ENCODE measurements around the gene RB1. TPM values are rescaled to one million over a fixed set of nuclear protein-coding genes. Genes with fewer than 3 reads are reported as not detected.

RB1 gene
- total RNA-seq, 1 experiment from 2014 or later, result 36.7 TPM

DNA sequence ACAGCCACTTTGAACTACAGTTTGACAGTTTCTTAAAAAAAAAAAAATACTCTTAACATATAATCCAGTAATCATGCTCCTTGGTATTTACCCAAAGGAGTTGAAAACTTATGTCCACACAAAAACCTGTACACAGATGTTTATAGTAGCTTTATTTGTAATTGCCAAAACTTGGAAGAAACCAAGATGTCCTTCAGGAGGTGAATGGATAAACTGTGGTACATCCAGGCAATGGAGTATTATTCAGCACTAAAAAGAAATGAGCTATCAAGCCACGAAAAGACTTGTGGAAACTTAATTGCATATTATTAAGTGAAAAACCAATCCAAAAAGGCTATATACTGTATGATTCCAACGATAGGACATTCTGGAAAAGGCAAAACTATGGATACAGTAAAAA, 184.4 kb downstream of the RB1 start:
- Histone ChIP-seq H3K79me2 (ENCODE audit: insufficient read depth, low read length) (no peaks in the 10 kb centered on the region), H3K9me2 (ENCODE audit: insufficient read depth) (no peaks in the 10 kb centered on the region), H2AFZ (ENCODE audit: low read depth, low read length, poor library complexity, severe bottlenecking) (no peak overlapping the region), H3K27ac (ENCODE audit: low read depth, low read length) (no peak overlapping the region), H3K4me3 (replicated peaks in 1 of 2; ENCODE audit: low read depth in 1 of 2, low read length in 2 of 2) (no peak overlapping the region), H3K4me1 (ENCODE audit: control insufficient read depth in 1 of 2, insufficient read depth in 2 of 2, low read length in 2 of 2) (no peaks in the 10 kb centered on the region), H4K20me1 (ENCODE audit: insufficient read depth) (no peaks in the 10 kb centered on the region), H3K9me3 (ENCODE audit: control insufficient read depth in 1 of 2, insufficient read depth in 1 of 2, low read depth in 1 of 2, low read length in 2 of 2) (no peaks in the 10 kb centered on the region), H3K36me3 (ENCODE audit: control insufficient read depth in 1 of 2, insufficient read depth in 2 of 2, low read length in 2 of 2) (no peaks in the 10 kb centered on the region), H3K9ac (ENCODE audit: low read length) (no peak overlapping the region), H3K27me3 (ENCODE audit: insufficient read depth, low read length) (no peaks in the 10 kb centered on the region), H3K4me2 (ENCODE audit: low read length) (no peak overlapping the region)
- RAD21 ChIA-PET (ENCODE audit: low non-redundant PET in 1 of 2, low total read pairs in 2 of 2, uncharacterized antibody in 2 of 2, unreplicated experiment in 2 of 2), result no interaction called here
- POLR2A ChIA-PET, result no interaction called here
- intact Hi-C loops (cut with micrococcal nuclease), result no loop called here
- ATAC-seq (no peak), DNase-seq (ENCODE audit: low read depth, low spot score) (no peak)
- TF ChIP-seq POLR2A (IDR thresholded peaks at IDR 0.05; ENCODE audit: borderline replicate concordance, extremely low read depth, insufficient read depth, insufficient read length) (no peak), JUND (IDR thresholded peaks at IDR 0.05) (no peak), TCF7L2 (IDR thresholded peaks at IDR 0.05; ENCODE audit: borderline replicate concordance, extremely low read depth, insufficient read depth, insufficient read length) (no peak), ZNF274 (IDR thresholded peaks at IDR 0.05; ENCODE audit: low read depth, low read length) (no peak), SRF (IDR thresholded peaks at IDR 0.05; ENCODE audit: low read depth) (no peak), ZFX (IDR thresholded peaks at IDR 0.05) (no peak), FOSL1 (IDR thresholded peaks at IDR 0.05; ENCODE audit: low read depth) (no peak), POLR2AphosphoS5 (IDR thresholded peaks at IDR 0.05; ENCODE audit: low read depth, low read length) (no peak)
- TF ChIP-seq, protein P1, sequence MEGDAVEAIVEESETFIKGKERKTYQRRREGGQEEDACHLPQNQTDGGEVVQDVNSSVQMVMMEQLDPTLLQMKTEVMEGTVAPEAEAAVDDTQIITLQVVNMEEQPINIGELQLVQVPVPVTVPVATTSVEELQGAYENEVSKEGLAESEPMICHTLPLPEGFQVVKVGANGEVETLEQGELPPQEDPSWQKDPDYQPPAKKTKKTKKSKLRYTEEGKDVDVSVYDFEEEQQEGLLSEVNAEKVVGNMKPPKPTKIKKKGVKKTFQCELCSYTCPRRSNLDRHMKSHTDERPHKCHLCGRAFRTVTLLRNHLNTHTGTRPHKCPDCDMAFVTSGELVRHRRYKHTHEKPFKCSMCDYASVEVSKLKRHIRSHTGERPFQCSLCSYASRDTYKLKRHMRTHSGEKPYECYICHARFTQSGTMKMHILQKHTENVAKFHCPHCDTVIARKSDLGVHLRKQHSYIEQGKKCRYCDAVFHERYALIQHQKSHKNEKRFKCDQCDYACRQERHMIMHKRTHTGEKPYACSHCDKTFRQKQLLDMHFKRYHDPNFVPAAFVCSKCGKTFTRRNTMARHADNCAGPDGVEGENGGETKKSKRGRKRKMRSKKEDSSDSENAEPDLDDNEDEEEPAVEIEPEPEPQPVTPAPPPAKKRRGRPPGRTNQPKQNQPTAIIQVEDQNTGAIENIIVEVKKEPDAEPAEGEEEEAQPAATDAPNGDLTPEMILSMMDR (IDR thresholded peaks at IDR 0.05 in 2 of 3, conservative IDR thresholded peaks at IDR 0.05 in 1 of 3; ENCODE audit: borderline replicate concordance in 1 of 3, insufficient read depth in 1 of 3, low read depth in 2 of 3, low read length in 2 of 3), result no peak
- TF ChIP-seq, protein P2, sequence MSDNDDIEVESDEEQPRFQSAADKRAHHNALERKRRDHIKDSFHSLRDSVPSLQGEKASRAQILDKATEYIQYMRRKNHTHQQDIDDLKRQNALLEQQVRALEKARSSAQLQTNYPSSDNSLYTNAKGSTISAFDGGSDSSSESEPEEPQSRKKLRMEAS (IDR thresholded peaks at IDR 0.05), result no peak
- CTCF ChIA-PET, result no interaction called here
- BruUV-seq (replicated peaks), result no TSS peak
